Stimulated activated CD8-positive, alpha-beta memory T cell treated with anti-CD3 and anti-CD28 coated beads, Interleukin-4, amount 100 ng/mL, for 24 hours (primary cell): Measurements from ENCODE around the gene MINDY1.
A peak's percentile ranks its signal among the peaks of the same experiment; 100 is the strongest.

Experiments
- DNase-seq: peaks from one replicate; pipeline ENCODE4 v3.0.0-alpha.2; 2020; ENCODE audit warnings: low read depth

The MINDY1 gene

GRCh38 chr1:150985179-150985825 is 21.4 kb downstream of the MINDY1 start:
- DNase-seq = no peak

- no peak for DNase-seq
Observed at GRCh38 chr1:150981805-150982712, 24.6 kb downstream of the MINDY1 start, which contains the start of gene ANXA9. Gene ANXA9, plus strand, starts transcription at chr1:150982292. Its CDS starts 814 bp downstream, at chr1:150983106.

GRCh38 chr1:150981177-150981804 is 25.4 kb downstream of the MINDY1 start:
- no peak for DNase-seq

GRCh38 chr1:150979092-150980056 is 27.3 kb downstream of the MINDY1 start:
- DNase-seq = peak; percentile 77

GRCh38 chr1:150976879-150977694 is 29.6 kb downstream of the MINDY1 start:
- peak; percentile 59 for DNase-seq

GRCh38 chr1:150976401-150976821 is 30.3 kb downstream of the MINDY1 start:
- DNase-seq = no peak

GRCh38 chr1:150974580-150975478 is 31.9 kb downstream of the MINDY1 start, which contains the start of gene CERS2:
Gene CERS2, minus strand, starts transcription at chr1:150974835. Its CDS starts 5,745 bp downstream, at chr1:150969090.
- DNase-seq = peak; percentile 58

- DNase-seq = peak; percentile 19
Observed at GRCh38 chr1:150973836-150974579, 32.7 kb downstream of the MINDY1 start.

GRCh38 chr1:150973258-150973835 is 33.4 kb downstream of the MINDY1 start:
- DNase-seq = peak; percentile 10

GRCh38 chr1:150972417-150972940 is 34.2 kb downstream of the MINDY1 start:
- DNase-seq = no peak

- DNase-seq = no peak
Observed at GRCh38 chr1:150971583-150972416, 34.9 kb downstream of the MINDY1 start.

GRCh38 chr1:150970808-150971582 is 35.7 kb downstream of the MINDY1 start:
- DNase-seq = no peak

- DNase-seq = no peak
Observed at GRCh38 chr1:150969626-150970025, 37.1 kb downstream of the MINDY1 start.

- no peak for DNase-seq
Observed at GRCh38 chr1:150968491-150968890, 38.2 kb downstream of the MINDY1 start.

GRCh38 chr1:150967936-150968335 is 38.8 kb downstream of the MINDY1 start:
- no peak for DNase-seq

GRCh38 chr1:150966011-150966410 is 40.7 kb downstream of the MINDY1 start:
- DNase-seq = no peak
